H9 (cell line): ENCODE measurements around the gene CCDC57. TPM values are rescaled to one million over a fixed set of nuclear protein-coding genes. Genes with fewer than 3 reads are reported as not detected.

Experiments used
- DNase-seq: peaks from one replicate; pipeline ENCODE4 v3.0.0-alpha.2; 2017
- H2AFZ ChIP-seq: one replicate; pipeline ENCODE4 v1.6.1; 2013; ENCODE audit warnings: mild to moderate bottlenecking, low read length, control low read depth, moderate library complexity
- H2AK5ac ChIP-seq: 2 replicates; pipeline ENCODE4 v1.6.1; 2013; ENCODE audit warnings: low read length, control low read depth, mixed read lengths; ENCODE audit not compliant: insufficient read length
- H2BK120ac ChIP-seq: one replicate; pipeline ENCODE4 v1.6.1; 2013; ENCODE audit warnings: low read depth, mild to moderate bottlenecking, low read length, control low read depth, inconsistent platforms; ENCODE audit not compliant: poor library complexity, severe bottlenecking
- H2BK12ac ChIP-seq: 2 replicates; pipeline ENCODE4 v1.6.1; 2013; ENCODE audit warnings: low read length, control low read depth, mixed read lengths, low read depth; ENCODE audit not compliant: insufficient read length
- H2BK15ac ChIP-seq: 2 replicates; pipeline ENCODE4 v1.6.1; 2013; ENCODE audit warnings: low read depth, low read length, control low read depth
- H2BK20ac ChIP-seq: one replicate; pipeline ENCODE4 v1.6.1; 2013; ENCODE audit warnings: low read depth, mild to moderate bottlenecking, low read length, control low read depth, inconsistent platforms; ENCODE audit not compliant: poor library complexity, severe bottlenecking
- H2BK5ac ChIP-seq: 2 replicates; pipeline ENCODE4 v1.6.1; 2013; ENCODE audit warnings: low read length, control low read depth, mixed read lengths; ENCODE audit not compliant: insufficient read length
- H3K14ac ChIP-seq: 2 replicates; pipeline ENCODE4 v1.6.1; 2013; ENCODE audit warnings: low read length, control low read depth; ENCODE audit not compliant: insufficient read depth
- H3K18ac ChIP-seq: 2 replicates; pipeline ENCODE4 v1.6.1; 2013; ENCODE audit warnings: low read depth, mild to moderate bottlenecking, mixed read lengths, low read length, control low read depth; ENCODE audit not compliant: insufficient read length
- H3K23ac ChIP-seq: 2 replicates; pipeline ENCODE4 v1.6.1; 2013; ENCODE audit warnings: low read length, control low read depth, mixed read lengths, low read depth; ENCODE audit not compliant: insufficient read length
- H3K23me2 ChIP-seq: 2 replicates; pipeline ENCODE4 v1.6.1; 2013; ENCODE audit warnings: low read depth, mild to moderate bottlenecking, mixed read lengths, low read length, control low read depth; ENCODE audit not compliant: insufficient read length, poor library complexity, severe bottlenecking
- H3K27ac ChIP-seq: 2 replicates; pipeline ENCODE4 v1.5.1; 2013; ENCODE audit warnings: low read length, control low read depth, mixed read lengths, low read depth; ENCODE audit not compliant: insufficient read length
- H3K27me3 ChIP-seq: 2 replicates; pipeline ENCODE4 v1.6.1; 2013; ENCODE audit warnings: low read length, control low read depth, inconsistent platforms; ENCODE audit not compliant: insufficient read depth
- H3K4ac ChIP-seq: 2 replicates; pipeline ENCODE4 v1.6.1; 2013; ENCODE audit warnings: low read depth, mild to moderate bottlenecking, control low read depth, inconsistent platforms, low read length, moderate library complexity
- H3K4me1 ChIP-seq: 2 replicates; pipeline ENCODE4 v1.6.1; 2013; ENCODE audit warnings: low read length, control low read depth, inconsistent platforms; ENCODE audit not compliant: insufficient read depth
- H3K4me2 ChIP-seq: 2 replicates; pipeline ENCODE4 v1.6.1; 2013; ENCODE audit warnings: low read length, control low read depth, mixed read lengths; ENCODE audit not compliant: insufficient read length, insufficient read depth
- H3K56ac ChIP-seq: 2 replicates; pipeline ENCODE4 v1.6.1; 2013; ENCODE audit warnings: low read depth, mild to moderate bottlenecking, mixed read lengths, low read length, control low read depth; ENCODE audit not compliant: insufficient read length
- H3K79me1 ChIP-seq: 2 replicates; pipeline ENCODE4 v1.6.1; 2013; ENCODE audit warnings: low read depth, mild to moderate bottlenecking, moderate library complexity, low read length, control low read depth, inconsistent platforms; ENCODE audit not compliant: insufficient read depth, poor library complexity, severe bottlenecking
- H3K79me2 ChIP-seq: 2 replicates; pipeline ENCODE4 v1.6.1; 2013; ENCODE audit warnings: low read length, control low read depth, inconsistent platforms; ENCODE audit not compliant: insufficient read depth
- H3K9ac ChIP-seq: 2 replicates; pipeline ENCODE4 v1.6.1; 2013; ENCODE audit warnings: low read length, control low read depth, mixed read lengths; ENCODE audit not compliant: insufficient read length; ENCODE audit errors: extremely low read depth
- H3K9me3 ChIP-seq: one replicate; pipeline ENCODE4 v1.6.1; 2013; ENCODE audit warnings: low read depth, low read length, inconsistent platforms; ENCODE audit not compliant: control insufficient read depth
- H3T11ph ChIP-seq: one replicate; pipeline ENCODE4 v1.6.1; 2013; ENCODE audit warnings: mild to moderate bottlenecking, low read length, control low read depth, inconsistent platforms
- H4K20me1 ChIP-seq: one replicate; pipeline ENCODE4 v1.6.1; 2013; ENCODE audit not compliant: control insufficient read depth, insufficient read length, insufficient read depth
- H4K5ac ChIP-seq: 2 replicates; pipeline ENCODE4 v1.6.1; 2013; ENCODE audit warnings: low read depth, mild to moderate bottlenecking, mixed read lengths, low read length, control low read depth; ENCODE audit not compliant: insufficient read length
- H4K8ac ChIP-seq: replicated peaks from 2 replicates; pipeline ENCODE4 v1.6.1; 2013; ENCODE audit warnings: low read length, control low read depth, mixed read lengths, low read depth; ENCODE audit not compliant: insufficient read length
- H4K91ac ChIP-seq: 2 replicates; pipeline ENCODE4 v1.6.1; 2013; ENCODE audit warnings: low read depth, mild to moderate bottlenecking, moderate library complexity, mixed read lengths, low read length, control low read depth; ENCODE audit not compliant: insufficient read length
- H3K27ac Mint-ChIP-seq, 3 experiments: 2 replicates in 2 of 3; 3 replicates in 1 of 3; pipeline ENCODE4 v1.8.0; 2020 to 2021; ENCODE audit warnings: mixed read lengths in 3 of 3, mild to moderate bottlenecking in 1 of 3, moderate library complexity in 1 of 3
- H3K27me3 Mint-ChIP-seq: 2 replicates; pipeline ENCODE4 v1.8.0; 2021; ENCODE audit warnings: low read depth, mild to moderate bottlenecking, moderate library complexity, mixed read lengths
- H3K36me3 Mint-ChIP-seq, 3 experiments: 2 replicates in 2 of 3; 3 replicates in 1 of 3; pipeline ENCODE4 v1.8.0; 2020 to 2021; ENCODE audit warnings: low read depth in 3 of 3, mixed read lengths in 3 of 3; ENCODE audit not compliant: insufficient read depth in 1 of 3
- H3K4me1 Mint-ChIP-seq, 2 experiments: 2 replicates each; pipeline ENCODE4 v1.8.0; 2020; ENCODE audit warnings: mixed read lengths in 2 of 2
- H3K4me3 Mint-ChIP-seq, 2 experiments: 2 replicates in 1 of 2; 3 replicates in 1 of 2; pipeline ENCODE4 v1.8.0; 2020 to 2021; ENCODE audit warnings: mild to moderate bottlenecking in 2 of 2, mixed read lengths in 2 of 2, moderate library complexity in 1 of 2
- H3K9me3 Mint-ChIP-seq, 2 experiments: 2 replicates in 1 of 2; 3 replicates in 1 of 2; pipeline ENCODE4 v1.8.0; 2020; ENCODE audit warnings: mild to moderate bottlenecking in 2 of 2, mixed read lengths in 2 of 2, moderate library complexity in 1 of 2
- WGBS: extraction: QIAGEN DNeasy Blood & Tissue Kit; methylation state at CpG from one replicate; pipeline ENCODE4 v1.1.7; 2013; ENCODE audit warnings: missing lambda C conversion rate, low lambda C conversion rate, mixed read lengths; ENCODE audit not compliant: insufficient read length; ENCODE audit errors: extremely low coverage; 5-methylcytosine and 5-hydroxymethylcytosine counted together
- total RNA-seq: library from RNA; stranded (reverse); gene quantifications from 2 replicates; pipeline ENCODE4 v1.2.1, GENCODE V29; 2021
- TF ChIP-seq, protein P1 (sequence below): fragments of 200-600 bp; sonication (generic); conservative IDR thresholded peaks from 3 replicates; pipeline ENCODE4 v1.8.0; 2021; ENCODE audit warnings: antibody characterized with exemption, mild to moderate bottlenecking

The CCDC57 gene
- total RNA-seq, 1 experiment from 2014 or later = 11.0 TPM

DNA sequence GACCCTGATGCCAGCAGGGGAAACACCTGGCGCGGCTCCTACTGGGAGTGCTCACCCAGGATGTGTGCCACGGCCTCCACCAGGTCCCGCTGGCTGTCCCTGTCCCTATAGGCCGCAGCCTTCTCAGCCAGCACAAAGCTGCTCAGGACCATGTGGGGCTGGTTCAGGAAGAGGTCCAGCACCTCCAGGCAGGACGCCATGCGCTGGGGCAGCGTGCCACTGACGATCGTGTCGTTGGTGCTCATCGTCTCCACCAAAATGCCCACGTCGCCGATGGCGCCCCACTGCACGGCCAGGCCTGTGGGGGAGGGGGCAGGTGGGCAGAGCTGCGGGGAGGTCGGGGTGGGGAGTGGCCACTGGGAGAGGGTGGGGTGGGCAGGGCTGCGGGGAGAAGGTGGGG lies 131.1 kb downstream of the CCDC57 start:
- no peaks in the 10 kb centered on the region for H3K9me3 Mint-ChIP-seq
- H3K27ac Mint-ChIP-seq = no peak overlapping the region
- no peaks in the 10 kb centered on the region for H3K4me1 ChIP-seq
- H3K27me3 Mint-ChIP-seq = no peaks in the 10 kb centered on the region
- no peak overlapping the region for H3T11ph ChIP-seq
- H4K91ac ChIP-seq = no peak overlapping the region
- H3K27ac ChIP-seq = no peak overlapping the region
- H3K79me1 ChIP-seq = no peaks in the 10 kb centered on the region
- H3K4ac ChIP-seq = no peak overlapping the region
- no peak overlapping the region for H3K9ac ChIP-seq
- H3K23me2 ChIP-seq = no peaks in the 10 kb centered on the region
- H2AK5ac ChIP-seq = no peak overlapping the region
- no peak overlapping the region for H3K14ac ChIP-seq
- no peaks in the 10 kb centered on the region; a peak in 2 of 4 replicates for H3K4me1 Mint-ChIP-seq
- no peak overlapping the region for H3K4me2 ChIP-seq
- no peak overlapping the region for H4K8ac ChIP-seq
- H3K79me2 ChIP-seq = no peaks in the 10 kb centered on the region
- no peaks in the 10 kb centered on the region for H3K27me3 ChIP-seq
- H4K20me1 ChIP-seq = no peaks in the 10 kb centered on the region
- peaks cover 24 to 64% (median 56%) of the 10 kb centered on the region in 3 experiments; a peak in 6 of 7 replicates for H3K36me3 Mint-ChIP-seq
- H2BK5ac ChIP-seq = no peak overlapping the region
- H3K23ac ChIP-seq = no peak overlapping the region
- no peak overlapping the region for H3K4me3 Mint-ChIP-seq
- H2AFZ ChIP-seq = no peak overlapping the region
- TF ChIP-seq, protein P1, sequence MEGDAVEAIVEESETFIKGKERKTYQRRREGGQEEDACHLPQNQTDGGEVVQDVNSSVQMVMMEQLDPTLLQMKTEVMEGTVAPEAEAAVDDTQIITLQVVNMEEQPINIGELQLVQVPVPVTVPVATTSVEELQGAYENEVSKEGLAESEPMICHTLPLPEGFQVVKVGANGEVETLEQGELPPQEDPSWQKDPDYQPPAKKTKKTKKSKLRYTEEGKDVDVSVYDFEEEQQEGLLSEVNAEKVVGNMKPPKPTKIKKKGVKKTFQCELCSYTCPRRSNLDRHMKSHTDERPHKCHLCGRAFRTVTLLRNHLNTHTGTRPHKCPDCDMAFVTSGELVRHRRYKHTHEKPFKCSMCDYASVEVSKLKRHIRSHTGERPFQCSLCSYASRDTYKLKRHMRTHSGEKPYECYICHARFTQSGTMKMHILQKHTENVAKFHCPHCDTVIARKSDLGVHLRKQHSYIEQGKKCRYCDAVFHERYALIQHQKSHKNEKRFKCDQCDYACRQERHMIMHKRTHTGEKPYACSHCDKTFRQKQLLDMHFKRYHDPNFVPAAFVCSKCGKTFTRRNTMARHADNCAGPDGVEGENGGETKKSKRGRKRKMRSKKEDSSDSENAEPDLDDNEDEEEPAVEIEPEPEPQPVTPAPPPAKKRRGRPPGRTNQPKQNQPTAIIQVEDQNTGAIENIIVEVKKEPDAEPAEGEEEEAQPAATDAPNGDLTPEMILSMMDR = no peak
- H3K18ac ChIP-seq = no peak overlapping the region
- no peak overlapping the region for H3K56ac ChIP-seq
- H2BK20ac ChIP-seq = no peak overlapping the region
- H3K9me3 ChIP-seq = no peaks in the 10 kb centered on the region
- no peak overlapping the region for H2BK15ac ChIP-seq
- no peak overlapping the region for H2BK120ac ChIP-seq
- WGBS = no CpG with 5 or more reads among the region's 20 CpGs
- no peak for DNase-seq
- H2BK12ac ChIP-seq = no peak overlapping the region
- no peak overlapping the region for H4K5ac ChIP-seq
